Stimulated activated CD8-positive, alpha-beta memory T cell treated with anti-CD3 and anti-CD28 coated beads, Interleukin-4, amount 100 ng/mL, for 48 hours (primary cell): Measurements from ENCODE around the gene POGLUT3.
A peak's percentile ranks its signal among the peaks of the same experiment; 100 is the strongest.

ENCODE experiments used
- DNase-seq: peaks from one replicate; pipeline ENCODE4 v3.0.0-alpha.2; 2020

POGLUT3 gene

GRCh38 chr11:108498816-108499408, 728 bp upstream of the POGLUT3 start:
- no peak for DNase-seq

GRCh38 chr11:108497317-108498045, 703 bp downstream of the POGLUT3 start:
- DNase-seq, result peak; percentile 78

- DNase-seq, result no peak
Measured at GRCh38 chr11:108496643-108497256, 1.4 kb downstream of the POGLUT3 start.

GRCh38 chr11:108495326-108495725, 2.9 kb downstream of the POGLUT3 start:
- no peak for DNase-seq

- DNase-seq, result no peak
Measured at GRCh38 chr11:108494182-108494581, 4.0 kb downstream of the POGLUT3 start.

GRCh38 chr11:108491936-108492335, 6.2 kb downstream of the POGLUT3 start:
- no peak for DNase-seq

- no peak for DNase-seq
Measured at GRCh38 chr11:108486828-108487227, 11.4 kb downstream of the POGLUT3 start.

GRCh38 chr11:108486331-108486730, 11.9 kb downstream of the POGLUT3 start:
- DNase-seq, result no peak

GRCh38 chr11:108483163-108483562, 15.0 kb downstream of the POGLUT3 start:
- DNase-seq, result no peak

- no peak for DNase-seq
Measured at GRCh38 chr11:108474664-108475463, 23.3 kb downstream of the POGLUT3 start.

- no peak for DNase-seq
Measured at GRCh38 chr11:108472681-108473080, 25.5 kb downstream of the POGLUT3 start.

- DNase-seq, result no peak
Measured at GRCh38 chr11:108468478-108468864, 29.7 kb downstream of the POGLUT3 start.

- DNase-seq, result peak; percentile 97
Measured at GRCh38 chr11:108467091-108467823, 30.9 kb downstream of the POGLUT3 start, which contains the start of gene C11orf65. Gene C11orf65 (minus strand): TSS chr11:108467529. CDS start chr11:108461559, 5,970 bp downstream.

- DNase-seq, result no peak
Measured at GRCh38 chr11:108466405-108466804, 31.8 kb downstream of the POGLUT3 start.

GRCh38 chr11:108453207-108453835, 44.9 kb downstream of the POGLUT3 start:
- DNase-seq, result no peak
